WTC11 (cell line): ENCODE measurements around the gene PRR19. TPM values are rescaled to one million over a fixed set of nuclear protein-coding genes. Genes with fewer than 3 reads are reported as not detected.

ENCODE experiments used
- ATAC-seq: fragments of 200-7000 bp; cut with Tn5 transposase; 2 replicates; pipeline ENCODE4 v1.10.0; 2021; ENCODE audit warnings: mild to moderate bottlenecking, moderate library complexity
- CTCF ChIA-PET: fragments of 300-600 bp; sonication (Branson Sonifier 250); formaldehyde crosslinking; loops from one replicate; lab custom pipeline; 2021; ENCODE audit warnings: antibody characterized with exemption; lab: Charles Lee
- POLR2A ChIA-PET: fragments of 350-600 bp; sonication (Branson Sonifier 250); formaldehyde crosslinking; loops from one replicate; lab custom pipeline; 2021; ENCODE audit warnings: antibody characterized with exemption; lab: Charles Lee
- DNase-seq: peaks from one replicate; pipeline ENCODE4 v3.0.0; 2021; ENCODE audit warnings: low spot score
- H3K27ac Mint-ChIP-seq: 2 replicates; pipeline ENCODE4 v1.8.0; 2021; ENCODE audit warnings: mixed read lengths
- H3K27me3 Mint-ChIP-seq: 2 replicates; pipeline ENCODE4 v1.8.0; 2021; ENCODE audit warnings: low read depth, mild to moderate bottlenecking, moderate library complexity, mixed read lengths
- H3K36me3 Mint-ChIP-seq: 2 replicates; pipeline ENCODE4 v1.8.0; 2021; ENCODE audit warnings: mixed read lengths
- H3K4me1 Mint-ChIP-seq: 2 replicates; pipeline ENCODE4 v1.8.0; 2022; ENCODE audit warnings: mixed read lengths
- H3K4me3 Mint-ChIP-seq: 2 replicates; pipeline ENCODE4 v1.8.0; 2021; ENCODE audit warnings: mild to moderate bottlenecking, moderate library complexity, mixed read lengths
- H3K9me3 Mint-ChIP-seq: 2 replicates; pipeline ENCODE4 v1.8.0; 2021; ENCODE audit warnings: mixed read lengths
- FOXJ3 ChIP-seq: sonication (generic); formaldehyde crosslinking; IDR thresholded peaks from 2 replicates; pipeline ENCODE4 v1.9.0; 2021; ENCODE audit warnings: missing genetic modification reagents, mild to moderate bottlenecking, borderline replicate concordance
- FOXP1 ChIP-seq: sonication (generic); formaldehyde crosslinking; IDR thresholded peaks from 2 replicates; pipeline ENCODE4 v1.8.0; 2022; ENCODE audit warnings: missing genetic modification reagents, mild to moderate bottlenecking, moderate library complexity, borderline replicate concordance
- MYBL2 ChIP-seq: sonication (generic); formaldehyde crosslinking; IDR thresholded peaks from 2 replicates; pipeline ENCODE4 v1.8.1; 2023; ENCODE audit warnings: mild to moderate bottlenecking, moderate library complexity, missing genetic modification reagents
- TEAD4 ChIP-seq: sonication (generic); formaldehyde crosslinking; IDR thresholded peaks from 2 replicates; pipeline ENCODE4 v1.8.0; 2022; ENCODE audit warnings: mild to moderate bottlenecking, missing genetic modification reagents
- ZBTB43 ChIP-seq: sonication (generic); formaldehyde crosslinking; IDR thresholded peaks from 2 replicates; pipeline ENCODE4 v1.8.1; 2023; ENCODE audit warnings: mild to moderate bottlenecking, missing genetic modification reagents
- ZNF219 ChIP-seq: sonication (generic); formaldehyde crosslinking; IDR thresholded peaks from 2 replicates; pipeline ENCODE4 v1.8.0; 2023; ENCODE audit warnings: missing genetic modification reagents, mild to moderate bottlenecking, borderline replicate concordance
- total RNA-seq: library from RNA; stranded (reverse); gene quantifications from 3 replicates; pipeline ENCODE4 v1.2.3, GENCODE V29; 2021
- TF ChIP-seq, protein P1 (sequence below): sonication (generic); formaldehyde crosslinking; IDR thresholded peaks from 2 replicates; pipeline ENCODE4 v1.8.1; 2022; ENCODE audit warnings: mild to moderate bottlenecking, moderate library complexity, missing genetic modification reagents
- TF ChIP-seq, protein P2 (sequence below): fragments of 250-450 bp; sonication (Bioruptor Pico); IDR thresholded peaks from 2 replicates; pipeline ENCODE4 v1.9.0; 2021; ENCODE audit warnings: mild to moderate bottlenecking
- TF ChIP-seq, protein P3 (sequence below): sonication (generic); formaldehyde crosslinking; IDR thresholded peaks from 2 replicates; pipeline ENCODE4 v1.8.1; 2022; ENCODE audit warnings: low read depth, missing genetic modification reagents, borderline replicate concordance
- TF ChIP-seq, protein P4 (sequence below): sonication (generic); formaldehyde crosslinking; IDR thresholded peaks from 2 replicates; pipeline ENCODE4 v1.8.0; 2023; ENCODE audit warnings: mild to moderate bottlenecking, missing genetic modification reagents
- TF ChIP-seq, protein P5 (sequence below): sonication (generic); formaldehyde crosslinking; IDR thresholded peaks from 2 replicates; pipeline ENCODE4 v1.8.0; 2023; ENCODE audit warnings: missing genetic modification reagents

The PRR19 gene
- total RNA-seq, 1 experiment from 2014 or later: 3.7 TPM

GRCh38 chr19:42292042-42292960, 9.6 kb upstream of the PRR19 start:
- TF ChIP-seq TEAD4 (no peak), FOXJ3 (CRISPR knock-in tag) (no peak)
- TF ChIP-seq, protein P1, sequence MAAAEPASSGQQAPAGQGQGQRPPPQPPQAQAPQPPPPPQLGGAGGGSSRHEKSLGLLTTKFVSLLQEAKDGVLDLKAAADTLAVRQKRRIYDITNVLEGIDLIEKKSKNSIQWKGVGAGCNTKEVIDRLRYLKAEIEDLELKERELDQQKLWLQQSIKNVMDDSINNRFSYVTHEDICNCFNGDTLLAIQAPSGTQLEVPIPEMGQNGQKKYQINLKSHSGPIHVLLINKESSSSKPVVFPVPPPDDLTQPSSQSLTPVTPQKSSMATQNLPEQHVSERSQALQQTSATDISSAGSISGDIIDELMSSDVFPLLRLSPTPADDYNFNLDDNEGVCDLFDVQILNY (CRISPR knock-in tag): no peak
- peak overlapping the region; percentile 70 for H3K27ac Mint-ChIP-seq

DNA sequence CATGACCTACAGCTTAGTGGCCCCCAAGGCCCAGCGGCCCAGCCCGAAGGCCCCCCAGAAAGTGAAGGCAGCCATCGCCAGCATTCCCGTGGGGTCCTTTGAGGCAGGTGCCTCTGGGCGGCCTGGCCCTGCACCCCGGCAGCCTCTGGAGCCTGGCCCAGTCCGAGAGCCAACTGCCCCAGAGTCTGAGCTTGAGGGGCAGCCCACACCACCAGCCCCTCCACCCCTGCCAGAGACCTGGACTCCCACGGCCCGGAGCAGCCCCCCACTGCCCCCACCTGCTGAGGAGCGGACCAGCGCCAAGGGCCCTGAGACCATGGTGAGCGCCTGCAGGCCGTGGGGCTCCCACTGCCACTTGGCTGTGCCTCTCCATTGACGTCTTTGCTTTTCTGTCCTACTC, 9.0 kb upstream of the PRR19 start:
- Mint-ChIP-seq H3K9me3 (no peaks in the 10 kb centered on the region), H3K4me1 (peaks cover 15% of the 10 kb centered on the region), H3K4me3 (no peak overlapping the region), H3K36me3 (peaks cover 27% of the 10 kb centered on the region), H3K27me3 (no peaks in the 10 kb centered on the region), H3K27ac (no peak overlapping the region; the same call in 1 of the 2 replicates)
- DNase-seq (no peak), ATAC-seq (no peak)
- POLR2A ChIA-PET: interaction anchor here (0.6 kb wide), 1 partner anchor 52 kb away, joined by 3 read pairs; no protein-coding TSS in a partner anchor
- CTCF ChIA-PET: interaction anchor here (0.6 to 1.0 kb wide), 6 partner anchors 8 to 74 kb away, joined by 3 to 5 read pairs (median 3); partner anchors contain the start of gene PRR19
- TF ChIP-seq, protein P2, sequence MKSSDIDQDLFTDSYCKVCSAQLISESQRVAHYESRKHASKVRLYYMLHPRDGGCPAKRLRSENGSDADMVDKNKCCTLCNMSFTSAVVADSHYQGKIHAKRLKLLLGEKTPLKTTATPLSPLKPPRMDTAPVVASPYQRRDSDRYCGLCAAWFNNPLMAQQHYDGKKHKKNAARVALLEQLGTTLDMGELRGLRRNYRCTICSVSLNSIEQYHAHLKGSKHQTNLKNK (CRISPR knock-in tag): no peak
- TF ChIP-seq ZBTB43 (CRISPR knock-in tag) (no peak), FOXP1 (CRISPR knock-in tag) (no peak), ZNF219 (CRISPR knock-in tag) (no peak)
- TF ChIP-seq, protein P3, sequence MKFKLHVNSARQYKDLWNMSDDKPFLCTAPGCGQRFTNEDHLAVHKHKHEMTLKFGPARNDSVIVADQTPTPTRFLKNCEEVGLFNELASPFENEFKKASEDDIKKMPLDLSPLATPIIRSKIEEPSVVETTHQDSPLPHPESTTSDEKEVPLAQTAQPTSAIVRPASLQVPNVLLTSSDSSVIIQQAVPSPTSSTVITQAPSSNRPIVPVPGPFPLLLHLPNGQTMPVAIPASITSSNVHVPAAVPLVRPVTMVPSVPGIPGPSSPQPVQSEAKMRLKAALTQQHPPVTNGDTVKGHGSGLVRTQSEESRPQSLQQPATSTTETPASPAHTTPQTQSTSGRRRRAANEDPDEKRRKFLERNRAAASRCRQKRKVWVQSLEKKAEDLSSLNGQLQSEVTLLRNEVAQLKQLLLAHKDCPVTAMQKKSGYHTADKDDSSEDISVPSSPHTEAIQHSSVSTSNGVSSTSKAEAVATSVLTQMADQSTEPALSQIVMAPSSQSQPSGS (CRISPR knock-in tag): no peak
- TF ChIP-seq, protein P4, sequence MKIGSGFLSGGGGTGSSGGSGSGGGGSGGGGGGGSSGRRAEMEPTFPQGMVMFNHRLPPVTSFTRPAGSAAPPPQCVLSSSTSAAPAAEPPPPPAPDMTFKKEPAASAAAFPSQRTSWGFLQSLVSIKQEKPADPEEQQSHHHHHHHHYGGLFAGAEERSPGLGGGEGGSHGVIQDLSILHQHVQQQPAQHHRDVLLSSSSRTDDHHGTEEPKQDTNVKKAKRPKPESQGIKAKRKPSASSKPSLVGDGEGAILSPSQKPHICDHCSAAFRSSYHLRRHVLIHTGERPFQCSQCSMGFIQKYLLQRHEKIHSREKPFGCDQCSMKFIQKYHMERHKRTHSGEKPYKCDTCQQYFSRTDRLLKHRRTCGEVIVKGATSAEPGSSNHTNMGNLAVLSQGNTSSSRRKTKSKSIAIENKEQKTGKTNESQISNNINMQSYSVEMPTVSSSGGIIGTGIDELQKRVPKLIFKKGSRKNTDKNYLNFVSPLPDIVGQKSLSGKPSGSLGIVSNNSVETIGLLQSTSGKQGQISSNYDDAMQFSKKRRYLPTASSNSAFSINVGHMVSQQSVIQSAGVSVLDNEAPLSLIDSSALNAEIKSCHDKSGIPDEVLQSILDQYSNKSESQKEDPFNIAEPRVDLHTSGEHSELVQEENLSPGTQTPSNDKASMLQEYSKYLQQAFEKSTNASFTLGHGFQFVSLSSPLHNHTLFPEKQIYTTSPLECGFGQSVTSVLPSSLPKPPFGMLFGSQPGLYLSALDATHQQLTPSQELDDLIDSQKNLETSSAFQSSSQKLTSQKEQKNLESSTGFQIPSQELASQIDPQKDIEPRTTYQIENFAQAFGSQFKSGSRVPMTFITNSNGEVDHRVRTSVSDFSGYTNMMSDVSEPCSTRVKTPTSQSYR: no peak
- TF ChIP-seq, protein P5, sequence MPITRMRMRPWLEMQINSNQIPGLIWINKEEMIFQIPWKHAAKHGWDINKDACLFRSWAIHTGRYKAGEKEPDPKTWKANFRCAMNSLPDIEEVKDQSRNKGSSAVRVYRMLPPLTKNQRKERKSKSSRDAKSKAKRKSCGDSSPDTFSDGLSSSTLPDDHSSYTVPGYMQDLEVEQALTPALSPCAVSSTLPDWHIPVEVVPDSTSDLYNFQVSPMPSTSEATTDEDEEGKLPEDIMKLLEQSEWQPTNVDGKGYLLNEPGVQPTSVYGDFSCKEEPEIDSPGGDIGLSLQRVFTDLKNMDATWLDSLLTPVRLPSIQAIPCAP (CRISPR knock-in tag): no peak

More at GRCh38 chr19:42292042-42292960, 9.6 kb upstream of the PRR19 start:
- ChIA-PET POLR2A (no interaction called here), CTCF (interaction anchor here (0.5 to 2.7 kb wide), 3 partner anchors 10 to 74 kb away, joined by 3 to 11 read pairs (median 3); partner anchors contain the start of gene PRR19)
- H3K4me3 Mint-ChIP-seq: no peak overlapping the region
- H3K9me3 Mint-ChIP-seq: no peaks in the 10 kb centered on the region
- H3K27me3 Mint-ChIP-seq: no peaks in the 10 kb centered on the region
- DNase-seq: no peak
- H3K4me1 Mint-ChIP-seq: peaks cover 15% of the 10 kb centered on the region
- H3K36me3 Mint-ChIP-seq: peaks cover 28% of the 10 kb centered on the region
- ATAC-seq: no peak

DNA sequence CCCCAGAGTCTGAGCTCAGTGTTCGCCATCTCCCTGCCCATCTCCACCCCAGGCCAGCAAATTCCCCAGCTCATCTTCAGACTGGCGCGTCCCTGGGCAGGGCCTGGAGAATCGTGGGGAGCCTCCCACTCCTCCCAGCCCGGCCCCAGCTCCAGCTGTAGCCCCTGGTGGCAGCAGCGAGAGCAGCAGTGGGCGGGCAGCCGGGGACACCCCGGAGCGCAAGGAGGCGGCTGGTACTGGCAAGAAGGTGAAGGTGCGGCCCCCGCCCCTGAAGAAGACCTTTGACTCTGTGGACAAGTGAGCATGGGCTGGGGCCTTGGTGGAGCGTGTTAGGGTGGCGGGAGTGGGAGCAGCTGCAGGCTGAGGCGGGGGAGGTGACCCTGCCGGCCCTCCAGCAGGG, 8.4 kb upstream of the PRR19 start:
- Mint-ChIP-seq H3K27me3 (no peaks in the 10 kb centered on the region), H3K4me3 (no peak overlapping the region), H3K36me3 (peaks cover 27% of the 10 kb centered on the region), H3K4me1 (peaks cover 15% of the 10 kb centered on the region), H3K27ac (peak overlapping the region; percentile 49; the same call in 1 of the 2 replicates), H3K9me3 (no peaks in the 10 kb centered on the region)
- DNase-seq (peak; percentile 59), ATAC-seq (peak; percentile 50)
- ChIA-PET CTCF (interaction anchor here (0.6 to 1.0 kb wide), 6 partner anchors 8 to 74 kb away, joined by 3 to 5 read pairs (median 3); partner anchors contain the start of gene PRR19), POLR2A (interaction anchor here (0.6 kb wide), 1 partner anchor 52 kb away, joined by 3 read pairs; no protein-coding TSS in a partner anchor)
- no peak for TF ChIP-seq MYBL2 (CRISPR knock-in tag)
